Caco-2 (cell line): Measurements from ENCODE around the gene GRIN3B. TPM values are rescaled to one million over a fixed set of nuclear protein-coding genes. Genes with fewer than 3 reads are reported as not detected.
A peak's percentile ranks its signal among the peaks of the same experiment; 100 is the strongest.

Experiments used
- BruUV-seq: library from RNA; stranded (reverse); fragments of 400-500 nt; replicated peaks from 2 replicates; lab custom pipeline; 2021; lab: Mats Ljungman, UMichigan
- CTCF ChIA-PET: fragments of 300-600 bp; sonication (Branson Sonifier 250); formaldehyde crosslinking; loops from one replicate; lab custom pipeline; 2022; ENCODE audit warnings: antibody characterized with exemption; lab: Charles Lee
- POLR2A ChIA-PET: fragments of 300-600 bp; sonication (Branson Sonifier 250); formaldehyde crosslinking; loops from one replicate; lab custom pipeline; 2022; ENCODE audit warnings: antibody characterized with exemption; lab: Charles Lee
- DNase-seq, 2 experiments: peaks; one replicate each; pipeline versions ENCODE4 v3.0.0 to v3.0.0-alpha.2; 2020 to 2022
- H3K27me3 ChIP-seq: replicated peaks from 2 replicates; pipeline ENCODE4 v1.6.0; 2011; ENCODE audit warnings: low read length; ENCODE audit not compliant: control insufficient read depth, insufficient read depth
- H3K36me3 ChIP-seq: 2 replicates; pipeline ENCODE4 v1.5.1; 2011; ENCODE audit warnings: low read length; ENCODE audit not compliant: control insufficient read depth, insufficient read depth
- H3K4me1 ChIP-seq: fragments of 250-450 bp; sonication (Bioruptor Pico); 2 replicates; pipeline ENCODE4 v1.5.1; 2020; ENCODE audit warnings: mild to moderate bottlenecking
- H3K4me3 ChIP-seq: 2 replicates; pipeline ENCODE4 v1.5.1; 2011; ENCODE audit warnings: low read depth, mild to moderate bottlenecking, control low read depth, low read length
- H3K9me3 ChIP-seq: fragments of 250-450 bp; sonication (Bioruptor Pico); 2 replicates; pipeline ENCODE4 v1.5.1; 2020; ENCODE audit warnings: mild to moderate bottlenecking, moderate library complexity
- H3K27ac Mint-ChIP-seq: one replicate; pipeline ENCODE4 v1.8.0; 2022; ENCODE audit warnings: mixed read lengths; ENCODE audit not compliant: unreplicated experiment
- H3K27me3 Mint-ChIP-seq: one replicate; pipeline ENCODE4 v1.8.0; 2022; ENCODE audit warnings: mixed read lengths; ENCODE audit not compliant: insufficient read depth, unreplicated experiment
- H3K36me3 Mint-ChIP-seq: one replicate; pipeline ENCODE4 v1.8.0; 2022; ENCODE audit warnings: mild to moderate bottlenecking, mixed read lengths; ENCODE audit not compliant: insufficient read depth, unreplicated experiment
- H3K4me1 Mint-ChIP-seq: one replicate; pipeline ENCODE4 v1.8.0; 2022; ENCODE audit warnings: low read depth, mixed read lengths; ENCODE audit not compliant: unreplicated experiment
- H3K4me3 Mint-ChIP-seq: one replicate; pipeline ENCODE4 v1.8.0; 2022; ENCODE audit warnings: mild to moderate bottlenecking, moderate library complexity, mixed read lengths; ENCODE audit not compliant: unreplicated experiment
- H3K9me3 Mint-ChIP-seq: one replicate; pipeline ENCODE4 v1.8.0; 2022; ENCODE audit warnings: mixed read lengths; ENCODE audit not compliant: unreplicated experiment
- intact Hi-C: fragments of 100-400 bp; cut with micrococcal nuclease; formaldehyde crosslinking; loops from one replicate; pipeline ENCODE4 v1.10.0; 2022; ENCODE audit not compliant: unreplicated experiment
- total RNA-seq: library from RNA; stranded (reverse); gene quantifications from 2 replicates; pipeline ENCODE4 v1.2.3, GENCODE V29; 2022
- TF ChIP-seq, protein P1 (sequence below), 2 experiments: fragments of 200-600 bp in 1 of 2; IDR thresholded peaks; 1 replicate in 1 of 2; 2 replicates in 1 of 2; pipeline versions ENCODE4 v1.5.1 to v1.8.0; 2011 to 2022; ENCODE audit warnings: antibody characterized with exemption in 1 of 2, control low read depth in 1 of 2, inconsistent platforms in 1 of 2, low read depth in 1 of 2, low read length in 1 of 2, mild to moderate bottlenecking in 1 of 2, moderate library complexity in 1 of 2; ENCODE audit not compliant: insufficient read depth in 1 of 2, severe bottlenecking in 1 of 2, unreplicated experiment in 1 of 2

The GRIN3B gene
- total RNA-seq, 1 experiment from 2014 or later = 0.41 TPM

DNA sequence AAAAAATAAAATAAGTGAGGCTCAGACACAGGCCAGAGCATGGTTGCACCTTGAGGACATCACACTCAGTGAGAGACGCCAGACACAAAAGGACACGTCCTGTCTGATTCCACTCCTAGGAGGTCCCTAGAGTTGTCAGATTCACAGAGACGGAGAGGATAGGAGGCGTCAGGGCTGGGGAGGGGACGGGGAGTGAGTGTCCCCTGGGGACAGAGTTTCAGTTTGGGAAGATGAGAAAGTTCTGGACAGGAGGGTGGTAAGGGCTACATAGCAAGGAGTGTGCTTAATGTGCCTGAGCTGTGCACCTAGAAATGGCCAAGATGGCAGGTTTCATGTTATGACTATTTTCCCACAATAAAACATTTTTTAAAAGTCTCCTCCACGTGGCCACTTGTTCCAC lies 2.2 kb upstream of the GRIN3B start:
- peaks cover 15% of the 10 kb centered on the region for H3K27me3 Mint-ChIP-seq
- intact Hi-C loops = no loop called here

DNA sequence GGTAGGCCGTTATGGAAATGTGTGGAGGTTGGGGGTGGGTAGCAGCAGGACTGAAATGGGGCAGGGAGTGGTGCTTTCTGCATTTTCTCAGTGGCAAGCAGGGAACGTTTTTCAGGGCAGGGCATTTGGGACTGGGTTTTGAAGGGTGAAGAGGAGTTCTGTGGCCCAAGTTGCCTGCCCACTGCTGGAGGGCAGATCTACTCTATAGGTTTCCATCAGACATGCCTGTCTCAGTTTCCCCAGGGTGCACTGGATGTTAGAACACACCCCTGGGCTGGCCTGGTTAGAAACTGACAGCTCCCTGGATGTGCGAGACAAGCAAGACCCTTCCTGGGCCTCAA lies 870 bp upstream of the GRIN3B start:
- no peak overlapping the region for H3K27ac Mint-ChIP-seq
- no TSS peak for BruUV-seq
- ChIA-PET POLR2A (no interaction called here), CTCF (no interaction called here)
- Histone ChIP-seq H3K4me3 (no peak overlapping the region), H3K4me1 (peaks cover 26% of the 10 kb centered on the region), H3K36me3 (peaks cover 2% of the 10 kb centered on the region; the same call in 1 of the 2 replicates), H3K27me3 (peaks cover 2% of the 10 kb centered on the region; the same call in 1 of the 2 replicates), H3K9me3 (no peaks in the 10 kb centered on the region)
- peaks cover 48% of the 10 kb centered on the region for H3K36me3 Mint-ChIP-seq
- no peaks in the 10 kb centered on the region for H3K9me3 Mint-ChIP-seq
- peak overlapping the region; percentile 66 for H3K4me3 Mint-ChIP-seq
- intact Hi-C loops = no loop called here
- TF ChIP-seq, protein P1, sequence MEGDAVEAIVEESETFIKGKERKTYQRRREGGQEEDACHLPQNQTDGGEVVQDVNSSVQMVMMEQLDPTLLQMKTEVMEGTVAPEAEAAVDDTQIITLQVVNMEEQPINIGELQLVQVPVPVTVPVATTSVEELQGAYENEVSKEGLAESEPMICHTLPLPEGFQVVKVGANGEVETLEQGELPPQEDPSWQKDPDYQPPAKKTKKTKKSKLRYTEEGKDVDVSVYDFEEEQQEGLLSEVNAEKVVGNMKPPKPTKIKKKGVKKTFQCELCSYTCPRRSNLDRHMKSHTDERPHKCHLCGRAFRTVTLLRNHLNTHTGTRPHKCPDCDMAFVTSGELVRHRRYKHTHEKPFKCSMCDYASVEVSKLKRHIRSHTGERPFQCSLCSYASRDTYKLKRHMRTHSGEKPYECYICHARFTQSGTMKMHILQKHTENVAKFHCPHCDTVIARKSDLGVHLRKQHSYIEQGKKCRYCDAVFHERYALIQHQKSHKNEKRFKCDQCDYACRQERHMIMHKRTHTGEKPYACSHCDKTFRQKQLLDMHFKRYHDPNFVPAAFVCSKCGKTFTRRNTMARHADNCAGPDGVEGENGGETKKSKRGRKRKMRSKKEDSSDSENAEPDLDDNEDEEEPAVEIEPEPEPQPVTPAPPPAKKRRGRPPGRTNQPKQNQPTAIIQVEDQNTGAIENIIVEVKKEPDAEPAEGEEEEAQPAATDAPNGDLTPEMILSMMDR (IDR thresholded peaks at IDR 0.05; ENCODE audit: insufficient read depth in 1 of 2, low read depth in 1 of 2, low read length in 1 of 2, severe bottlenecking in 1 of 2, unreplicated experiment in 1 of 2) = no peak
- H3K27me3 Mint-ChIP-seq = peaks cover 15% of the 10 kb centered on the region
- no peak for DNase-seq
- H3K4me1 Mint-ChIP-seq = no peaks in the 10 kb centered on the region

More for the DNA sequence above, 2.2 kb upstream of the GRIN3B start:
- Mint-ChIP-seq H3K36me3 (peaks cover 51% of the 10 kb centered on the region), H3K9me3 (no peaks in the 10 kb centered on the region), H3K4me3 (peak overlapping the region; percentile 6), H3K27ac (no peak overlapping the region), H3K4me1 (no peaks in the 10 kb centered on the region)
- H3K36me3 ChIP-seq = peaks cover 2% of the 10 kb centered on the region; the same call in 1 of the 2 replicates
- peaks cover 39% of the 10 kb centered on the region for H3K4me1 ChIP-seq
- H3K4me3 ChIP-seq = no peak overlapping the region
- TF ChIP-seq, protein P1 (IDR thresholded peaks at IDR 0.05; ENCODE audit: insufficient read depth in 1 of 2, low read depth in 1 of 2, low read length in 1 of 2, severe bottlenecking in 1 of 2, unreplicated experiment in 1 of 2) = no peak
- BruUV-seq = no TSS peak
- peaks cover 2% of the 10 kb centered on the region; the same call in 1 of the 2 replicates for H3K27me3 ChIP-seq
- CTCF ChIA-PET = no interaction called here
- no peaks in the 10 kb centered on the region for H3K9me3 ChIP-seq
- DNase-seq = no peak
- POLR2A ChIA-PET = no interaction called here

DNA sequence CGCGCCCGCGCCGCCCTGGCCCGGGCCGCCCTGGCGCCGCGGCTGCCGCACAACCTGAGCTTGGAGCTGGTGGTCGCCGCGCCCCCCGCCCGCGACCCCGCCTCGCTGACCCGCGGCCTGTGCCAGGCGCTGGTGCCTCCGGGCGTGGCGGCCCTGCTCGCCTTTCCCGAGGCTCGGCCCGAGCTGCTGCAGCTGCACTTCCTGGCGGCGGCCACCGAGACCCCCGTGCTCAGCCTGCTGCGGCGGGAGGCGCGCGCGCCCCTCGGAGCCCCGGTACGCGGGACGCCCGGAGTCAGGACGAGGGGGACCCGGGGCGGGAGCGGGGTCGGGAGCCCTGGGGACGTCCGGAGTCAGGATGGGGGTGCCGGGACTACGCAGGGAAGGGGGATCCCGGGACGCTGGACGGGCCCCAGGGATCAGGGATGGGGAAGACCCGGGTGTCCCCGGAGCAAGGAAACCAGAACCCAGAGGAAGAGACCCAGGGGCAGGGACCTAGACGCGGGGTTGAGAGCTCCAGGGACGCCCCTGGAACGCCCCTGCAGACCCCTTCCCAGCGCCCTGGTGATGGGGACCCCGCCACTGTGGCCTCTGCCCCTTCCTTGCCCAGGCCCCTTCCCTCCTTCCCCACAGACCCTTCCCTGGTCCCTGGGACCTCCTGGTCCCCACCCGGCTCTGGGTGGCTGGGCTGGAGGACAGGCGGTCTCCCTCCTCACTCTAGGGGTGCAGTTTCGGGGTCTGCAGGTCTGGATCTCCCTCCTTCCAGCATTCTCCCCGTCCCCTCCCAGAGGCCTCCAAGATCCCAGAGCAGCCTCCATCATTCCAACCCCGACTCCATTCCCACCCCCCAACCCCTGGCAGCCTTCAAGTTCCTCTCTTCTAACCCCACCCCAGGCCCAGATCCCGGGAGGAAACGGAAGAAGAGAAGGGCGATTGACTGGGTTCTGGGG lies 645 bp downstream of the GRIN3B start:
- Mint-ChIP-seq H3K36me3 (peaks cover 47% of the 10 kb centered on the region), H3K27me3 (peaks cover 15% of the 10 kb centered on the region), H3K4me3 (peak overlapping the region; percentile 69), H3K9me3 (no peaks in the 10 kb centered on the region), H3K27ac (no peak overlapping the region), H3K4me1 (no peaks in the 10 kb centered on the region)
- Histone ChIP-seq H3K9me3 (no peaks in the 10 kb centered on the region), H3K4me3 (peak overlapping the region; percentile 30), H3K36me3 (no peaks in the 10 kb centered on the region), H3K27me3 (peaks cover 2% of the 10 kb centered on the region; the same call in 1 of the 2 replicates), H3K4me1 (peaks cover 18% of the 10 kb centered on the region)
- TF ChIP-seq, protein P1 (IDR thresholded peaks at IDR 0.05; ENCODE audit: insufficient read depth in 1 of 2, low read depth in 1 of 2, low read length in 1 of 2, severe bottlenecking in 1 of 2, unreplicated experiment in 1 of 2) = no peak
- intact Hi-C loops = loop anchor here (2.0 kb wide), 1 partner anchor 144 kb away; no protein-coding TSS in a partner anchor
- DNase-seq = no peak
- POLR2A ChIA-PET = interaction anchor here (0.6 kb wide), 1 partner anchor 434 kb away, joined by 3 read pairs; no protein-coding TSS in a partner anchor
- CTCF ChIA-PET = interaction anchor here (0.6 to 1.1 kb wide), 8 partner anchors 9 to 87 kb away, joined by 3 to 8 read pairs (median 3); partner anchors contain the start of gene RNU6-2
- BruUV-seq = no TSS peak
